CD8-positive, alpha-beta memory T cell (primary cell): Measurements from ENCODE around the gene TGM5. TPM values are rescaled to one million over a fixed set of nuclear protein-coding genes. Genes with fewer than 3 reads are reported as not detected.
"Not testable (repeated sequence)": the region's sequence is repeated elsewhere in the genome, so short reads cannot be mapped to it uniquely, and the experiment has no call there.

Experiments
- CTCF ChIA-PET: fragments of 350-600 bp; sonication (Branson Sonifier 250); formaldehyde crosslinking; loops from one replicate; lab custom pipeline; 2021; ENCODE audit warnings: antibody characterized with exemption; lab: Charles Lee
- POLR2A ChIA-PET: fragments of 350-600 bp; sonication (Branson Sonifier 250); formaldehyde crosslinking; loops from one replicate; lab custom pipeline; 2021; ENCODE audit warnings: antibody characterized with exemption; lab: Charles Lee
- DNase-seq, 5 donors: peaks; one replicate each; pipeline versions ENCODE4 v3.0.0 to v3.0.0-alpha.2; 2020 to 2022; ENCODE audit warnings: mixed read lengths in 1 of 5
- H3K27ac ChIP-seq: one replicate; pipeline ENCODE4 v1.7.0; 2013; ENCODE audit warnings: low read depth, mild to moderate bottlenecking, low read length, moderate library complexity
- H3K27me3 ChIP-seq: 2 replicates; pipeline ENCODE4 v1.7.0; 2013; ENCODE audit warnings: low read length, mild to moderate bottlenecking; ENCODE audit not compliant: insufficient read depth, poor library complexity, severe bottlenecking
- H3K36me3 ChIP-seq: 2 replicates; pipeline ENCODE4 v1.7.0; 2013; ENCODE audit warnings: mild to moderate bottlenecking, low read length, moderate library complexity; ENCODE audit not compliant: insufficient read depth
- H3K4me1 ChIP-seq: 2 replicates; pipeline ENCODE4 v1.7.0; 2013; ENCODE audit warnings: mild to moderate bottlenecking, low read length, moderate library complexity; ENCODE audit not compliant: insufficient read depth
- H3K4me3 ChIP-seq: 2 replicates; pipeline ENCODE4 v1.7.0; 2013; ENCODE audit warnings: mild to moderate bottlenecking, low read length
- H3K9me3 ChIP-seq: 2 replicates; pipeline ENCODE4 v1.7.0; 2013; ENCODE audit warnings: mild to moderate bottlenecking, low read length
- H3K27ac Mint-ChIP-seq, 8 donors: one replicate each; pipeline ENCODE4 v1.8.0; 2020 to 2021; ENCODE audit warnings: mixed read lengths in 8 of 8, mild to moderate bottlenecking in 6 of 8, inconsistent platforms in 3 of 8, moderate library complexity in 3 of 8
- H3K27me3 Mint-ChIP-seq, 2 donors: one replicate each; pipeline ENCODE4 v1.8.0; 2020 to 2021; ENCODE audit warnings: mixed read lengths in 2 of 2, mild to moderate bottlenecking in 1 of 2, moderate library complexity in 1 of 2
- H3K36me3 Mint-ChIP-seq, 3 donors: one replicate each; pipeline ENCODE4 v1.8.0; 2020 to 2021; ENCODE audit warnings: mixed read lengths in 3 of 3, inconsistent platforms in 1 of 3, mild to moderate bottlenecking in 1 of 3
- H3K4me1 Mint-ChIP-seq, 3 donors: one replicate each; pipeline ENCODE4 v1.8.0; 2020 to 2021; ENCODE audit warnings: mixed read lengths in 3 of 3, inconsistent platforms in 1 of 3, mild to moderate bottlenecking in 1 of 3
- H3K4me3 Mint-ChIP-seq, 7 donors: one replicate each; pipeline ENCODE4 v1.8.0; 2020 to 2021; ENCODE audit warnings: mixed read lengths in 7 of 7, mild to moderate bottlenecking in 6 of 7, moderate library complexity in 4 of 7, inconsistent platforms in 2 of 7
- H3K9me3 Mint-ChIP-seq, 5 donors: one replicate each; pipeline ENCODE4 v1.8.0; 2020 to 2022; ENCODE audit warnings: mixed read lengths in 5 of 5, mild to moderate bottlenecking in 3 of 5, moderate library complexity in 2 of 5, inconsistent platforms in 1 of 5
- polyA plus RNA-seq: library from polyadenylated mRNA; unstranded; fragments of 300-500 nt; fragmentation: Illumina TruSeq; gene quantifications from one replicate; pipeline ENCODE4 v1.2.3, GENCODE V29; 2021
- total RNA-seq, 2 experiments: library from RNA; stranded (reverse); gene quantifications; one replicate each; pipeline ENCODE4 v1.2.3, GENCODE V29; 2021

Gene TGM5
- total and polyA plus RNA-seq, 3 experiments from 2014 or later, result 0.18 TPM; not detected in 2

GRCh38 chr15:43273243-43273642 lies 6.5 kb upstream of the TGM5 start:
- Mint-ChIP-seq H3K4me1 (peaks cover 5 to 9% (median 7%) of the 10 kb centered on the region in 3 donors), H3K27ac (no peak overlapping the region)

GRCh38 chr15:43271908-43272307 lies 5.2 kb upstream of the TGM5 start:
- H3K27ac Mint-ChIP-seq, H3K27me3 ChIP-seq, H3K9me3 Mint-ChIP-seq, H3K27ac ChIP-seq, POLR2A ChIA-PET, H3K9me3 ChIP-seq, H3K4me1 Mint-ChIP-seq, H3K4me1 ChIP-seq, H3K36me3 ChIP-seq, DNase-seq, H3K4me3 ChIP-seq, H3K36me3 Mint-ChIP-seq, H3K4me3 Mint-ChIP-seq: not testable (repeated sequence)
- H3K27me3 Mint-ChIP-seq, result peaks cover 19 to 59% of the 10 kb centered on the region in 2 donors
- CTCF ChIA-PET, result interaction anchor here (2.3 kb wide), 1 partner anchor 14 kb away, joined by 10 read pairs; no protein-coding TSS in a partner anchor

More at GRCh38 chr15:43273243-43273642, 6.5 kb upstream of the TGM5 start:
- Mint-ChIP-seq H3K9me3 (peaks cover 1 to 7% (median 4%) of the 10 kb centered on the region in 5 donors), H3K36me3 (peaks cover 0 to 8% (median 0%) of the 10 kb centered on the region in 3 donors), H3K4me3 (no peak overlapping the region), H3K27me3 (peaks cover 18 to 46% of the 10 kb centered on the region in 2 donors)
- Histone ChIP-seq H3K27ac (no peak overlapping the region), H3K27me3 (no peaks in the 10 kb centered on the region), H3K4me3 (no peak overlapping the region), H3K4me1 (no peaks in the 10 kb centered on the region), H3K9me3 (no peaks in the 10 kb centered on the region), H3K36me3 (no peaks in the 10 kb centered on the region)
- DNase-seq, result no peak
- ChIA-PET POLR2A (no interaction called here), CTCF (interaction anchor here (1.3 to 2.3 kb wide), 2 partner anchors 13 to 48 kb away, joined by 4 to 10 read pairs; no protein-coding TSS in a partner anchor)

GRCh38 chr15:43270676-43271306 lies 4.1 kb upstream of the TGM5 start:
- ChIA-PET CTCF (no interaction called here), POLR2A (no interaction called here)
- peaks cover 15 to 57% of the 10 kb centered on the region in 2 donors for H3K27me3 Mint-ChIP-seq
- no peak for DNase-seq
- peak overlapping the region in 1 of 7 donors; percentile 19 for H3K4me3 Mint-ChIP-seq
- Histone ChIP-seq H3K36me3 (no peaks in the 10 kb centered on the region), H3K9me3 (no peaks in the 10 kb centered on the region), H3K4me3 (no peak overlapping the region), H3K27me3 (no peaks in the 10 kb centered on the region), H3K4me1 (no peaks in the 10 kb centered on the region), H3K27ac (no peak overlapping the region)
- peaks cover 0 to 8% (median 0%) of the 10 kb centered on the region in 3 donors for H3K36me3 Mint-ChIP-seq
- H3K27ac Mint-ChIP-seq, result peak overlapping the region in 1 of 8 donors; percentile 71
- peaks cover 5 to 9% (median 7%) of the 10 kb centered on the region in 3 donors for H3K4me1 Mint-ChIP-seq
- H3K9me3 Mint-ChIP-seq, result peaks cover 1 to 7% (median 4%) of the 10 kb centered on the region in 5 donors

GRCh38 chr15:43270113-43270665 lies 3.5 kb upstream of the TGM5 start:
- Histone ChIP-seq H3K4me1 (no peaks in the 10 kb centered on the region), H3K36me3 (no peaks in the 10 kb centered on the region), H3K4me3 (no peak overlapping the region), H3K9me3 (no peaks in the 10 kb centered on the region), H3K27me3 (no peaks in the 10 kb centered on the region), H3K27ac (no peak overlapping the region)
- peaks cover 1 to 7% (median 4%) of the 10 kb centered on the region in 5 donors for H3K9me3 Mint-ChIP-seq
- DNase-seq, result no peak
- peaks cover 0 to 8% (median 0%) of the 10 kb centered on the region in 3 donors for H3K36me3 Mint-ChIP-seq
- no peak overlapping the region for H3K4me3 Mint-ChIP-seq
- peaks cover 5 to 9% (median 7%) of the 10 kb centered on the region in 3 donors for H3K4me1 Mint-ChIP-seq
- CTCF ChIA-PET, result interaction anchor here (1.8 kb wide), 1 partner anchor 15 kb away, joined by 4 read pairs; no protein-coding TSS in a partner anchor
- H3K27me3 Mint-ChIP-seq, result peaks cover 10 to 55% of the 10 kb centered on the region in 2 donors
- H3K27ac Mint-ChIP-seq, result peak overlapping the region in 2 of 8 donors; percentile 71 to 81
- POLR2A ChIA-PET, result no interaction called here

- peaks cover 0 to 8% (median 0%) of the 10 kb centered on the region in 3 donors for H3K36me3 Mint-ChIP-seq
- no peaks in the 10 kb centered on the region for H3K4me1 ChIP-seq
- ChIA-PET POLR2A (no interaction called here), CTCF (interaction anchor here (1.8 kb wide), 1 partner anchor 17 kb away, joined by 4 read pairs; no protein-coding TSS in a partner anchor)
- H3K4me3 ChIP-seq, result no peak overlapping the region
- H3K27ac Mint-ChIP-seq, result peak overlapping the region in 1 of 8 donors; percentile 27
- H3K27ac ChIP-seq, result no peak overlapping the region
- no peaks in the 10 kb centered on the region for H3K27me3 ChIP-seq
- H3K27me3 Mint-ChIP-seq, result peaks cover 10 to 53% of the 10 kb centered on the region in 2 donors
- H3K4me1 Mint-ChIP-seq, result peaks cover 5 to 9% (median 7%) of the 10 kb centered on the region in 3 donors
- H3K36me3 ChIP-seq, result no peaks in the 10 kb centered on the region
- H3K4me3 Mint-ChIP-seq, result no peak overlapping the region
- peaks cover 1 to 7% (median 4%) of the 10 kb centered on the region in 5 donors for H3K9me3 Mint-ChIP-seq
- H3K9me3 ChIP-seq, result no peaks in the 10 kb centered on the region
- DNase-seq, result no peak
Observed at GRCh38 chr15:43268111-43269105, 1.7 kb upstream of the TGM5 start.

GRCh38 chr15:43267439-43267838 lies 711 bp upstream of the TGM5 start:
- H3K36me3 Mint-ChIP-seq, result peaks cover 0 to 8% (median 0%) of the 10 kb centered on the region in 3 donors
- Histone ChIP-seq H3K27me3 (no peaks in the 10 kb centered on the region), H3K4me1 (no peaks in the 10 kb centered on the region), H3K4me3 (no peak overlapping the region), H3K36me3 (no peaks in the 10 kb centered on the region), H3K9me3 (no peaks in the 10 kb centered on the region), H3K27ac (no peak overlapping the region)
- CTCF ChIA-PET, result interaction anchor here (1.8 kb wide), 1 partner anchor 18 kb away, joined by 4 read pairs; no protein-coding TSS in a partner anchor
- H3K27me3 Mint-ChIP-seq, result peaks cover 10 to 54% of the 10 kb centered on the region in 2 donors
- peaks cover 5 to 9% (median 7%) of the 10 kb centered on the region in 3 donors for H3K4me1 Mint-ChIP-seq
- H3K9me3 Mint-ChIP-seq, result peaks cover 0 to 7% (median 4%) of the 10 kb centered on the region in 5 donors
- no peak overlapping the region for H3K4me3 Mint-ChIP-seq
- no peak overlapping the region for H3K27ac Mint-ChIP-seq
- POLR2A ChIA-PET, result no interaction called here
- no peak for DNase-seq

- ChIA-PET CTCF (interaction anchor here (1.8 kb wide), 1 partner anchor 19 kb away, joined by 4 read pairs; no protein-coding TSS in a partner anchor), POLR2A (no interaction called here)
- no peaks in the 10 kb centered on the region for H3K9me3 Mint-ChIP-seq
- no peak overlapping the region for H3K27ac Mint-ChIP-seq
- Histone ChIP-seq H3K27me3 (no peaks in the 10 kb centered on the region), H3K27ac (no peak overlapping the region), H3K9me3 (no peaks in the 10 kb centered on the region), H3K36me3 (no peaks in the 10 kb centered on the region), H3K4me1 (no peaks in the 10 kb centered on the region), H3K4me3 (no peak overlapping the region)
- peaks cover 10 to 45% of the 10 kb centered on the region in 2 donors for H3K27me3 Mint-ChIP-seq
- DNase-seq, result no peak
- H3K36me3 Mint-ChIP-seq, result no peaks in the 10 kb centered on the region
- H3K4me3 Mint-ChIP-seq, result no peak overlapping the region
- H3K4me1 Mint-ChIP-seq, result peaks cover 5 to 9% (median 6%) of the 10 kb centered on the region in 3 donors
Observed at GRCh38 chr15:43266386-43266785, 342 bp downstream of the TGM5 start.
